Measurements from ENCODE around the gene DOCK7. TPM values are rescaled to one million over a fixed set of nuclear protein-coding genes. Genes with fewer than 3 reads are reported as not detected.

The DOCK7 gene, protein sequence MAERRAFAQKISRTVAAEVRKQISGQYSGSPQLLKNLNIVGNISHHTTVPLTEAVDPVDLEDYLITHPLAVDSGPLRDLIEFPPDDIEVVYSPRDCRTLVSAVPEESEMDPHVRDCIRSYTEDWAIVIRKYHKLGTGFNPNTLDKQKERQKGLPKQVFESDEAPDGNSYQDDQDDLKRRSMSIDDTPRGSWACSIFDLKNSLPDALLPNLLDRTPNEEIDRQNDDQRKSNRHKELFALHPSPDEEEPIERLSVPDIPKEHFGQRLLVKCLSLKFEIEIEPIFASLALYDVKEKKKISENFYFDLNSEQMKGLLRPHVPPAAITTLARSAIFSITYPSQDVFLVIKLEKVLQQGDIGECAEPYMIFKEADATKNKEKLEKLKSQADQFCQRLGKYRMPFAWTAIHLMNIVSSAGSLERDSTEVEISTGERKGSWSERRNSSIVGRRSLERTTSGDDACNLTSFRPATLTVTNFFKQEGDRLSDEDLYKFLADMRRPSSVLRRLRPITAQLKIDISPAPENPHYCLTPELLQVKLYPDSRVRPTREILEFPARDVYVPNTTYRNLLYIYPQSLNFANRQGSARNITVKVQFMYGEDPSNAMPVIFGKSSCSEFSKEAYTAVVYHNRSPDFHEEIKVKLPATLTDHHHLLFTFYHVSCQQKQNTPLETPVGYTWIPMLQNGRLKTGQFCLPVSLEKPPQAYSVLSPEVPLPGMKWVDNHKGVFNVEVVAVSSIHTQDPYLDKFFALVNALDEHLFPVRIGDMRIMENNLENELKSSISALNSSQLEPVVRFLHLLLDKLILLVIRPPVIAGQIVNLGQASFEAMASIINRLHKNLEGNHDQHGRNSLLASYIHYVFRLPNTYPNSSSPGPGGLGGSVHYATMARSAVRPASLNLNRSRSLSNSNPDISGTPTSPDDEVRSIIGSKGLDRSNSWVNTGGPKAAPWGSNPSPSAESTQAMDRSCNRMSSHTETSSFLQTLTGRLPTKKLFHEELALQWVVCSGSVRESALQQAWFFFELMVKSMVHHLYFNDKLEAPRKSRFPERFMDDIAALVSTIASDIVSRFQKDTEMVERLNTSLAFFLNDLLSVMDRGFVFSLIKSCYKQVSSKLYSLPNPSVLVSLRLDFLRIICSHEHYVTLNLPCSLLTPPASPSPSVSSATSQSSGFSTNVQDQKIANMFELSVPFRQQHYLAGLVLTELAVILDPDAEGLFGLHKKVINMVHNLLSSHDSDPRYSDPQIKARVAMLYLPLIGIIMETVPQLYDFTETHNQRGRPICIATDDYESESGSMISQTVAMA (N-terminal part only)
- 32.8 and 48.3 TPM in 2 replicates for total RNA-seq

DNA sequence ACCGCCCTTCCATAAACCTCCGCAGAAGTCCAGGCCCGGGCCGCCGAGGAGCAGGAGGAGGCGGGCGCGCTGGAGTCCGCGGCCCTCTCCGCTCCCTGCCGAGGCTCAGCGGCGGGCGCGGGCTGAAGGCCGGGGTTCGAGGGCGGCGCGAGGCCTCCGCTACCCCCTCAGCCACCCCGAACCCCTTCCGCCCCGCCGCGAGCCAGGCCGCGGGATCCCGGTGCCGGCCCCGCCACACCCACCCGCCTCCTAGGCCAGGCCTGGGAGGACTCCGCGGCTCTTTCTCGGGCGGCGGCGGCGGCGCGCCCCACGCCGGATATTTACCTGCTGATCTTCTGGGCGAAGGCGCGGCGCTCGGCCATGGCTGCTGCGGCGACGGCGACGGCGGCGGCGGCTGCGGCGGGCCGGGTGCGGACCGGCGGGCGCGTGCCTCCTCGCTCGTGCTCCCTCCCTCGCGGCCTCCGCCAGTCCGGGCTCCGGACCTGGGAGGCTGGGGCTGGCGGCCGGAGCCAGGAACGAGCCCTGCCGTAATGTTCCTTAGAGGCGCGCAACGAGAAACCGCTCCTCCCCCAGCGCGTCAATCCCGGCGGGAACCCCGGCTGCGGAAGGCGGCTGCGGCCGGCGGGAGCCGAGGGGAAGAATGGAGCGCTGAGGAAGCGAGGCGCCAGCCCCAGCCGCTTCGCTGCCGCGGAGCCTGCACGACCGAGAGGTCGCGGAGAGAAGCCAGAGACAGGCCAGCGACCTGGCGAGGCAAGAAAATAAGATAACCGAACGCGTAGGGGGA is at the start of gene DOCK7:
TSS of gene DOCK7 (minus strand) at position 484 of the 784 bp plus-strand sequence. CDS start at position 362, 122 bp downstream.

DNA sequence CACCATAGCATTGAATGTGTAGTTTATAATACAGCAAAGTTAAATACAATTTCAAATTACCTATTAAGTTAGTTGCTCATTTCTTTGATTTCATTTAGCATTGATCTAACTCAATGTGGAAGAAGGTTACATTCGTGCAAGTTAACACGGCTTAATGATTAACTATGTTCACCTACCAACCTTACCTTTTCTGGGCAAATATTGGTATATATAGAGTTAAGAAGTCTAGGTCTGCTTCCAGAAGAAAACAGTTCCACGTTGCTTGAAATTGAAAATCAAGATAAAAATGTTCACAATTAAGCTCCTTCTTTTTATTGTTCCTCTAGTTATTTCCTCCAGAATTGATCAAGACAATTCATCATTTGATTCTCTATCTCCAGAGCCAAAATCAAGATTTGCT is 90.9 kb downstream of the DOCK7 start, which contains the start of gene ANGPTL3:
TSS of gene ANGPTL3 (plus strand) at position 240 of the 400 bp plus-strand sequence. CDS start at position 287, 47 bp downstream.

DNA sequence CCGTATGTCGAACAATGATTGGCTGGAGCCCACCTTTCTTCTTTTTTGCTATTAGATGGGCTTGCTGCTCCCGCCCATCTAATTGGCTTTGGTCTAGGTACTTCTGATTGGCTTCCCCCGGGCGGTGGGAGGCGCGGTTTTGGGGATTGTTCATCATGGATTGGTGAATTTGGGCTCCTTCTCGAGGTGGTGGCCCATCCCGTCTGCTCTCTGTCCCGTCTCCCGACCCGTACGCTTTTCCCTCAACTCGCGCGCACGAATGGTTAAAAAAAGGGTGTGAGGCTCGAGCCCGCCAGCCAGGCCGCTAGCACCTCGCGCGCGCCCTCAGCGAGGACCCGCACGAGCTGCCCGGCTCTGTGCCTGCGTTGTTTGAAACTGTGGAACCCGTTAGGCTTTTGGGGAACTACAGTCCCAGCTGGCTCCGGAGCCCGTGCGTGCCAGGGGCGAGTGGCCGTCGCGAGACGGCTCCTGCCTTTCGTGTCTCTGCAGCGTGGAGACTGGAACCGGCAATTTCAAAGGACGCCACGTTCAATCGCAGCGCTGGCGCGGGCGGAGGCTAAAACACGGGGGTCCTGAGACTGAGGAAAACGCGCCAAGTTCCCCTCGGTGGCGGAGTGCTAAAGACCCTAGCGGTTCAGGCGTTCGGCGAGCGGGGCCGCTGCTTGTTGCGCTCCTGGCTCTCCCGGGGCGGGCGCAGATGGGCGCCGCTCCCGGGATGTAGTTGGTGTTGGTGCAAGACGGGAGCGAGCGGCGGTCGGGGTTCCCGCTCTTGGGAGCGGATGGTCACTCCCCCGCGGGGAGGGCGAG is 251.5 kb downstream of the DOCK7 start, which contains the start of gene USP1:
TSS of gene USP1 (plus strand) at position 584 of the 807 bp plus-strand sequence. CDS start 2,819 bp downstream, outside the sequence.

Other genes starting within 250 kb of the DOCK7 start
- not detected in 2 replicates for gene ANGPTL3, start 90.9 kb downstream of the DOCK7 start, total RNA-seq
- gene ATG4C, start 95.7 kb upstream of the DOCK7 start, total RNA-seq, result 5.8 and 14.9 TPM in 2 replicates